Motor neuron (in vitro differentiated cells): ENCODE measurements around the gene AKIP1. TPM values are rescaled to one million over a fixed set of nuclear protein-coding genes. Genes with fewer than 3 reads are reported as not detected.

ENCODE experiments used
- ATAC-seq, 8 experiments: fragments of 200-7000 bp; cut with Tn5 transposase; replicated peaks in 6 of 8; 2 replicates each; pipeline ENCODE4 v1.8.0; 2021; ENCODE audit warnings: mild to moderate bottlenecking in 8 of 8, moderate library complexity in 8 of 8
- H3K27ac ChIP-seq, 2 donors: fragments of 250-450 bp; sonication (Bioruptor Pico); 2 replicates each; pipeline ENCODE4 v1.9.0; 2021; ENCODE audit warnings: antibody characterized with exemption in 2 of 2, mild to moderate bottlenecking in 2 of 2, moderate library complexity in 1 of 2
- H3K4me1 ChIP-seq, 2 donors: fragments of 250-450 bp; sonication (Bioruptor Pico); replicated peaks in 1 of 2; 2 replicates each; pipeline ENCODE4 v1.6.1; 2021; ENCODE audit warnings: antibody characterized with exemption in 2 of 2, mild to moderate bottlenecking in 2 of 2, moderate library complexity in 1 of 2
- H3K4me3 ChIP-seq, 5 donors: fragments of 250-450 bp; sonication (Bioruptor Pico); 2 replicates each; pipeline ENCODE4 v1.9.0; 2021; ENCODE audit warnings: antibody characterized with exemption in 5 of 5, mild to moderate bottlenecking in 5 of 5, moderate library complexity in 4 of 5
- WGBS, 10 experiments: fragments of 450-650 bp; shearing (Covaris generic); methylation state at CpG; one replicate each; pipeline ENCODE4 v1.0.0; 2022; 5-methylcytosine and 5-hydroxymethylcytosine counted together
- in situ Hi-C, 9 experiments: fragments of 400-800 bp; cut with MboI; loops; one replicate each; pipeline ENCODE4 v1.15.0; 2021; ENCODE audit warnings: low sequenced_read_pairs in 9 of 9, low pct_unique_long_range_greater_than_20kb in 2 of 9; ENCODE audit not compliant: unreplicated experiment in 9 of 9
- total RNA-seq, 8 experiments: library from RNA; unstranded; fragments of 300-600 nt; gene quantifications; 2 replicates each; pipeline versions ENCODE4 v1.2.3 to v1.2.4, GENCODE V29; 2022

The AKIP1 gene
- total RNA-seq, 8 experiments from 2014 or later, result 22.3 to 45.6 (median 29.7) TPM

- in situ Hi-C loops, result no loop called here
Observed at GRCh38 chr11:8947230-8947943, 36.4 kb downstream of the AKIP1 start.

GRCh38 chr11:8948886-8949285 lies 37.9 kb downstream of the AKIP1 start:
- in situ Hi-C loops, result no loop called here
- Histone ChIP-seq H3K27ac (no peak overlapping the region), H3K4me3 (no peak overlapping the region), H3K4me1 (no peaks in the 10 kb centered on the region)
- WGBS, 10 experiments, result 76 to 100% (median 95%) methylated on average over 1 to 3 of the region's 3 CpGs
- peak in 1 of 8 experiments; percentile 8 for ATAC-seq

More at GRCh38 chr11:8947230-8947943, 36.4 kb downstream of the AKIP1 start:
- H3K27ac ChIP-seq, result no peak overlapping the region
- no peak overlapping the region for H3K4me3 ChIP-seq
- H3K4me1 ChIP-seq, result no peaks in the 10 kb centered on the region
- 60 to 97% (median 88%) methylated on average over 1 to 4 of the region's 4 CpGs; no CpG with 5 or more reads in 1 of the 10 experiments for WGBS, 10 experiments
- no peak for ATAC-seq

GRCh38 chr11:8956860-8957259 lies 45.9 kb downstream of the AKIP1 start:
- in situ Hi-C loops, result no loop called here
- peaks cover 0 to 3% of the 10 kb centered on the region in 2 donors for H3K4me1 ChIP-seq
- ATAC-seq, result no peak
- H3K4me3 ChIP-seq, result no peak overlapping the region
- 88 to 100% (median 94%) methylated on average over 1 to 4 of the region's 4 CpGs; no CpG with 5 or more reads in 2 of the 10 experiments for WGBS, 10 experiments
- H3K27ac ChIP-seq, result no peak overlapping the region

DNA sequence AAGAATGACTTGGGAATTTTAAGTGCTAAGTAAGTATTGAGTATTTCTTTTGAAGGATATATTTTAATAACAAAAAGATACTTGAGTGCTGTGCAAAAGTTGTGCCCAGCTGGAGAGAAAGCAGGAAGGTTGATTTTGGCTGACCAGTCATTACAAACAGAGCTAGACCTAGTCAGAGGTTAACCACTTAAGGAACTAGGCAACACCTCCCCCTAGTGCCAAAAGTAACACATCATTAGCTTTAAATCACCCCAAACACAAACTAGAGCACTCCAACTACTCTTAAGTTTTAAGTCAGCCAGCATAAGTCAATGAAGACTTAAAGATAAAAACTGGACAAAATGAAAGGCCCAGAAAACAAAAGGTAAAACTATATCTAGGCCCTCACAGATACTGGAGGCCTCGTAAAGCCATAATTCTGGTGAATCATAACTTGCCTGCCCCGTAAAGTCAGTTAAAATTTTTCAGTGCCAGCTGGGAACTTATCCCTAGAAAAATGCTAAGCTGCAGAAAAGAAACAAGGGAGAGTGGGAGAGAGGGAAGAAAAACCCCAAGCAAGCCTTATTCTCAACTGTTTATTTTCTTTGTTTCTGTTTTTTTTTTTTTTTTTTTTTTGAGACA lies 48.7 kb downstream of the AKIP1 start:
- peaks cover 3 to 9% of the 10 kb centered on the region in 2 donors for H3K4me1 ChIP-seq
- 6 to 80% (median 33%) methylated on average over 1 to 2 of the region's 2 CpGs; no CpG with 5 or more reads in 2 of the 10 experiments for WGBS, 10 experiments
- peak in 2 of 8 experiments; percentile 2 to 8 for ATAC-seq
- H3K4me3 ChIP-seq, result no peak overlapping the region
- H3K27ac ChIP-seq, result no peak overlapping the region
- in situ Hi-C loops, result no loop called here

GRCh38 chr11:8961401-8961800 lies 50.4 kb downstream of the AKIP1 start:
- no peak overlapping the region for H3K4me3 ChIP-seq
- H3K27ac ChIP-seq, result no peak overlapping the region
- WGBS, 10 experiments, result 0 to 86% (median 55%) methylated on average over 1 to 2 of the region's 2 CpGs; no CpG with 5 or more reads in 4 of the 10 experiments
- in situ Hi-C loops, result no loop called here
- no peak for ATAC-seq
- H3K4me1 ChIP-seq, result peaks cover 14 to 16% of the 10 kb centered on the region in 2 donors

- Histone ChIP-seq H3K4me1 (peaks cover 14 to 16% of the 10 kb centered on the region in 2 donors), H3K27ac (no peak overlapping the region), H3K4me3 (peak overlapping the region in 2 of 5 donors; percentile 78 to 95)
- in situ Hi-C loops, result no loop called here
- ATAC-seq, result no peak
- WGBS, 10 experiments, result 0 to 80% (median 27%) methylated on average over 1 of the region's 2 CpGs; no CpG with 5 or more reads in 5 of the 10 experiments
Observed at GRCh38 chr11:8962841-8963240, 51.9 kb downstream of the AKIP1 start.

GRCh38 chr11:8963569-8964323 lies 52.8 kb downstream of the AKIP1 start:
- ATAC-seq, result peak; percentile 49 to 76 (median 70)
- H3K4me1 ChIP-seq, result peaks cover 14 to 16% of the 10 kb centered on the region in 2 donors
- H3K4me3 ChIP-seq, result peak overlapping the region; percentile 78 to 95 (median 91)
- peak overlapping the region; percentile 75 to 86 for H3K27ac ChIP-seq
- 0 to 33% (median 13%) methylated on average over 1 to 4 of the region's 39 CpGs; no CpG with 5 or more reads in 4 of the 10 experiments for WGBS, 10 experiments
- in situ Hi-C loops, result no loop called here

- ATAC-seq, result peak; percentile 85 to 95 (median 92)
- Histone ChIP-seq H3K4me3 (peak within 1 kb of the TSS; percentile 78 to 95 (median 91)), H3K4me1 (peaks cover 10 to 16% of the 10 kb centered on the region in 2 donors), H3K27ac (peak within 1 kb of the TSS; percentile 75 to 86)
- WGBS, 10 experiments, result 0 to 20% (median 0%) methylated on average over 2 to 15 of the region's 67 CpGs; no CpG with 5 or more reads in 2 of the 10 experiments
- in situ Hi-C loops, result no loop called here
Observed at GRCh38 chr11:8964324-8965320, 53.6 kb downstream of the AKIP1 start, which contains the start of gene TMEM9B. TMEM9B (minus strand) TSS chr11:8964442; CDS start chr11:8964313, 129 bp downstream.

DNA sequence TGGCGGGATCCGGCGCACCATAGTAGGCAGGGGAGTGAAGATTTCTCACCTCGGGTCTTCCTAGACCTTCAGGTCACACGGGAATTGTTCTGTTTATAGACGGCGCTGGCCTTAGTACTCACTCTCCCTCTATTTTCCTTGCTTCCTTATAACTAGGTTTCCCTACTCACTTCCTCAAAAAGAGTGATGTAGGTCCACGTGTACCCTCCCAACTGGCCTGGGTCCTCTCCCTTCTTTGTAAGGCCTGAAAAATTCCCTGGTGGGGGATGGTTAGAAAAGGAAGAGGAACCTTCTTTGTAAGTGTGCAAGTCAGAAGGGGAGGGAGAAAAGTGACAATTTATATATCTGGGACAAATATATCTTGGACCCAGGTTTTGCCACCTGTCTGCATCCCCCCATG lies 56.2 kb downstream of the AKIP1 start:
- WGBS, 10 experiments, result 60 to 94% (median 86%) methylated on average over 1 to 8 of the region's 8 CpGs; no CpG with 5 or more reads in 4 of the 10 experiments
- in situ Hi-C loops, result no loop called here
- no peak overlapping the region for H3K27ac ChIP-seq
- H3K4me3 ChIP-seq, result no peak overlapping the region
- ATAC-seq, result no peak
- peaks cover 10 to 16% of the 10 kb centered on the region in 2 donors for H3K4me1 ChIP-seq
